Caco-2 (cell line): ENCODE results near the gene TBX6. TPM values are rescaled to one million over a fixed set of nuclear protein-coding genes. Genes with fewer than 3 reads are reported as not detected.

ENCODE experiments used
- BruUV-seq: library from RNA; stranded (reverse); fragments of 400-500 nt; replicated peaks from 2 replicates; lab custom pipeline; 2021; lab: Mats Ljungman, UMichigan
- CTCF ChIA-PET: fragments of 300-600 bp; sonication (Branson Sonifier 250); formaldehyde crosslinking; loops from one replicate; lab custom pipeline; 2022; ENCODE audit warnings: antibody characterized with exemption; lab: Charles Lee
- POLR2A ChIA-PET: fragments of 300-600 bp; sonication (Branson Sonifier 250); formaldehyde crosslinking; loops from one replicate; lab custom pipeline; 2022; ENCODE audit warnings: antibody characterized with exemption; lab: Charles Lee
- DNase-seq, 2 experiments: peaks; one replicate each; pipeline versions ENCODE4 v3.0.0 to v3.0.0-alpha.2; 2020 to 2022
- H3K27me3 ChIP-seq: replicated peaks from 2 replicates; pipeline ENCODE4 v1.6.0; 2011; ENCODE audit warnings: low read length; ENCODE audit not compliant: control insufficient read depth, insufficient read depth
- H3K36me3 ChIP-seq: 2 replicates; pipeline ENCODE4 v1.5.1; 2011; ENCODE audit warnings: low read length; ENCODE audit not compliant: control insufficient read depth, insufficient read depth
- H3K4me1 ChIP-seq: fragments of 250-450 bp; sonication (Bioruptor Pico); 2 replicates; pipeline ENCODE4 v1.5.1; 2020; ENCODE audit warnings: mild to moderate bottlenecking
- H3K4me3 ChIP-seq: 2 replicates; pipeline ENCODE4 v1.5.1; 2011; ENCODE audit warnings: low read depth, mild to moderate bottlenecking, control low read depth, low read length
- H3K9me3 ChIP-seq: fragments of 250-450 bp; sonication (Bioruptor Pico); 2 replicates; pipeline ENCODE4 v1.5.1; 2020; ENCODE audit warnings: mild to moderate bottlenecking, moderate library complexity
- H3K27ac Mint-ChIP-seq: one replicate; pipeline ENCODE4 v1.8.0; 2022; ENCODE audit warnings: mixed read lengths; ENCODE audit not compliant: unreplicated experiment
- H3K27me3 Mint-ChIP-seq: one replicate; pipeline ENCODE4 v1.8.0; 2022; ENCODE audit warnings: mixed read lengths; ENCODE audit not compliant: insufficient read depth, unreplicated experiment
- H3K36me3 Mint-ChIP-seq: one replicate; pipeline ENCODE4 v1.8.0; 2022; ENCODE audit warnings: mild to moderate bottlenecking, mixed read lengths; ENCODE audit not compliant: insufficient read depth, unreplicated experiment
- H3K4me1 Mint-ChIP-seq: one replicate; pipeline ENCODE4 v1.8.0; 2022; ENCODE audit warnings: low read depth, mixed read lengths; ENCODE audit not compliant: unreplicated experiment
- H3K4me3 Mint-ChIP-seq: one replicate; pipeline ENCODE4 v1.8.0; 2022; ENCODE audit warnings: mild to moderate bottlenecking, moderate library complexity, mixed read lengths; ENCODE audit not compliant: unreplicated experiment
- H3K9me3 Mint-ChIP-seq: one replicate; pipeline ENCODE4 v1.8.0; 2022; ENCODE audit warnings: mixed read lengths; ENCODE audit not compliant: unreplicated experiment
- CTCF ChIP-seq, 2 experiments: fragments of 200-600 bp in 1 of 2; IDR thresholded peaks; 1 replicate in 1 of 2; 2 replicates in 1 of 2; pipeline versions ENCODE4 v1.5.1 to v1.8.0; 2011 to 2022; ENCODE audit warnings: antibody characterized with exemption in 1 of 2, control low read depth in 1 of 2, inconsistent platforms in 1 of 2, low read depth in 1 of 2, low read length in 1 of 2, mild to moderate bottlenecking in 1 of 2, moderate library complexity in 1 of 2; ENCODE audit not compliant: insufficient read depth in 1 of 2, severe bottlenecking in 1 of 2, unreplicated experiment in 1 of 2
- intact Hi-C: fragments of 100-400 bp; cut with micrococcal nuclease; formaldehyde crosslinking; loops from one replicate; pipeline ENCODE4 v1.10.0; 2022; ENCODE audit not compliant: unreplicated experiment
- total RNA-seq: library from RNA; stranded (reverse); gene quantifications from 2 replicates; pipeline ENCODE4 v1.2.3, GENCODE V29; 2022

Gene TBX6
- total RNA-seq, 1 experiment from 2014 or later, result 1.1 TPM

GRCh38 chr16:30052671-30053372 lies 38.9 kb downstream of the TBX6 start:
- no peaks in the 10 kb centered on the region for H3K9me3 Mint-ChIP-seq
- H3K27me3 Mint-ChIP-seq, result no peaks in the 10 kb centered on the region
- H3K27ac Mint-ChIP-seq, result peak overlapping the region; percentile 61
- CTCF ChIA-PET, result interaction anchor here (1.7 kb wide), 1 partner anchor 80 kb away, joined by 4 read pairs; no protein-coding TSS in a partner anchor
- POLR2A ChIA-PET, result interaction anchor here (0.6 to 1.0 kb wide), 2 partner anchors 13 to 87 kb away, joined by 3 to 5 read pairs; partner anchors contain the start of gene ALDOA
- DNase-seq, result peak; percentile 95
- peaks cover 8% of the 10 kb centered on the region for H3K4me1 Mint-ChIP-seq
- H3K9me3 ChIP-seq, result no peaks in the 10 kb centered on the region
- H3K4me3 ChIP-seq, result peak overlapping the region; percentile 49
- intact Hi-C loops, result no loop called here
- H3K36me3 ChIP-seq, result no peaks in the 10 kb centered on the region
- no peaks in the 10 kb centered on the region for H3K27me3 ChIP-seq
- no TSS peak for BruUV-seq
- H3K4me1 ChIP-seq, result peaks cover 5% of the 10 kb centered on the region; the same call in 1 of the 2 replicates
- peak overlapping the region; percentile 73 for H3K4me3 Mint-ChIP-seq
- no peak for TF ChIP-seq CTCF (IDR thresholded peaks at IDR 0.05; ENCODE audit: insufficient read depth in 1 of 2, low read depth in 1 of 2, low read length in 1 of 2, severe bottlenecking in 1 of 2, unreplicated experiment in 1 of 2)
- H3K36me3 Mint-ChIP-seq, result peaks cover 19% of the 10 kb centered on the region

- CTCF ChIA-PET, result interaction anchor here (0.6 kb wide), 1 partner anchor 34 kb away, joined by 4 read pairs; no protein-coding TSS in a partner anchor
These were observed 40.2 kb downstream of the TBX6 start for GRCh38 chr16:30051518-30051917.

GRCh38 chr16:30049871-30050270 lies 41.9 kb downstream of the TBX6 start:
- H3K4me3 Mint-ChIP-seq, result no peak overlapping the region
- intact Hi-C loops, result no loop called here
- H3K9me3 Mint-ChIP-seq, result no peaks in the 10 kb centered on the region
- no peak overlapping the region for H3K27ac Mint-ChIP-seq
- Histone ChIP-seq H3K4me3 (no peak overlapping the region), H3K9me3 (no peaks in the 10 kb centered on the region), H3K4me1 (peaks cover 5% of the 10 kb centered on the region; the same call in 1 of the 2 replicates), H3K36me3 (no peaks in the 10 kb centered on the region), H3K27me3 (no peaks in the 10 kb centered on the region)
- BruUV-seq, result no TSS peak
- ChIA-PET CTCF (interaction anchor here (0.7 kb wide), 1 partner anchor 42 kb away, joined by 4 read pairs; no protein-coding TSS in a partner anchor), POLR2A (no interaction called here)
- H3K27me3 Mint-ChIP-seq, result no peaks in the 10 kb centered on the region
- H3K4me1 Mint-ChIP-seq, result peaks cover 8% of the 10 kb centered on the region
- peaks cover 19% of the 10 kb centered on the region for H3K36me3 Mint-ChIP-seq
- DNase-seq, result no peak
- no peak for TF ChIP-seq CTCF (IDR thresholded peaks at IDR 0.05; ENCODE audit: insufficient read depth in 1 of 2, low read depth in 1 of 2, low read length in 1 of 2, severe bottlenecking in 1 of 2, unreplicated experiment in 1 of 2)

More at GRCh38 chr16:30051518-30051917, 40.2 kb downstream of the TBX6 start:
- no peak for TF ChIP-seq CTCF (IDR thresholded peaks at IDR 0.05; ENCODE audit: insufficient read depth in 1 of 2, low read depth in 1 of 2, low read length in 1 of 2, severe bottlenecking in 1 of 2, unreplicated experiment in 1 of 2)
- POLR2A ChIA-PET, result no interaction called here
- H3K27ac Mint-ChIP-seq, result peak overlapping the region; percentile 43
- H3K36me3 Mint-ChIP-seq, result peaks cover 19% of the 10 kb centered on the region
- H3K27me3 ChIP-seq, result no peaks in the 10 kb centered on the region
- intact Hi-C loops, result no loop called here
- peak overlapping the region; percentile 66 for H3K4me3 Mint-ChIP-seq
- no peaks in the 10 kb centered on the region for H3K27me3 Mint-ChIP-seq
- no peaks in the 10 kb centered on the region for H3K9me3 Mint-ChIP-seq
- peaks cover 5% of the 10 kb centered on the region; the same call in 1 of the 2 replicates for H3K4me1 ChIP-seq
- H3K4me1 Mint-ChIP-seq, result peaks cover 8% of the 10 kb centered on the region
- no peak for DNase-seq
- H3K9me3 ChIP-seq, result no peaks in the 10 kb centered on the region
- BruUV-seq, result no TSS peak
- H3K36me3 ChIP-seq, result no peaks in the 10 kb centered on the region
- H3K4me3 ChIP-seq, result no peak overlapping the region
